K562 (cell line): Measurements from ENCODE around the gene FAM53A. TPM values are rescaled to one million over a fixed set of nuclear protein-coding genes. Genes with fewer than 3 reads are reported as not detected.
A peak's percentile ranks its signal among the peaks of the same experiment; 100 is the strongest.

Experiments
- CREB3 ChIP-seq: fragments of 450-650 bp; conservative IDR thresholded peaks from 2 replicates; pipeline ENCODE4 v1.6.1; 2016; ENCODE audit warnings: missing genetic modification characterization, low read depth, mild to moderate bottlenecking, missing compliant biosample characterization, moderate library complexity
- ERF ChIP-seq: fragments of 450-650 bp; formaldehyde crosslinking; IDR thresholded peaks from 2 replicates; pipeline ENCODE4 v1.4.0; 2020; ENCODE audit warnings: mild to moderate bottlenecking, mixed read lengths
- GTF2E2 ChIP-seq: fragments of 200-800 bp; sonication (Bioruptor generic); IDR thresholded peaks from 2 replicates; pipeline ENCODE4 v1.6.1; 2016; ENCODE audit warnings: missing genetic modification characterization, missing compliant biosample characterization
- REST ChIP-seq, 2 experiments: fragments of 450-650 bp; formaldehyde crosslinking in 1 of 2; IDR thresholded peaks; 2 replicates each; pipeline versions ENCODE4 v1.4.0 to v1.6.1; 2014 to 2020; ENCODE audit warnings: mild to moderate bottlenecking in 2 of 2, borderline replicate concordance in 1 of 2, low read depth in 1 of 2
- WHSC1 ChIP-seq: IDR thresholded peaks from one replicate; pipeline ENCODE4 v1.6.1; 2012; ENCODE audit warnings: low read length, control low read depth, inconsistent platforms
- ZBTB11 ChIP-seq, 3 experiments: fragments of 200-800 bp in 1 of 3; fragments of 250-450 bp in 1 of 3; fragments of 450-650 bp in 1 of 3; sonication (Bioruptor Pico) in 1 of 3; sonication (Bioruptor generic) in 1 of 3; formaldehyde crosslinking in 1 of 3; IDR thresholded peaks; 2 replicates each; pipeline versions ENCODE4 v1.6.1 to v1.8.0; 2016 to 2022; ENCODE audit warnings: mild to moderate bottlenecking in 2 of 3, missing genetic modification characterization in 2 of 3, missing compliant biosample characterization in 1 of 3, moderate library complexity in 1 of 3
- ZBTB33 ChIP-seq: sonication (generic); formaldehyde crosslinking; IDR thresholded peaks from 2 replicates; pipeline ENCODE4 v1.8.1; 2023; ENCODE audit warnings: mild to moderate bottlenecking, missing genetic modification reagents
- polyA plus RNA-seq, 8 experiments: library from polyadenylated mRNA; depleted of rRNA in 4 of 8; stranded (reverse) in 5 of 8; unstranded in 3 of 8; fragments of >200 nt; fragmentation: Nextera tagmentation in 2 of 8; fragmentation: Illumina TruSeq in 1 of 8; extraction: Ambion mirVana in 2 of 8; extraction: Trizol in 1 of 8; gene quantifications; 2 replicates each; pipeline versions ENCODE4 v1.2.1 to v1.2.3, GENCODE V29; 2011 to 2014; ENCODE audit warnings: inconsistent platforms in 1 of 8, missing spikeins in 1 of 8
- total RNA-seq, 7 experiments: library from RNA; depleted of rRNA in 6 of 7; stranded (reverse); fragments of >200 nt in 6 of 7; fragmentation: Illumina TruSeq in 2 of 7; extraction: Trizol in 2 of 7; gene quantifications; 2 replicates each; pipeline versions ENCODE4 v1.2.1 to v1.2.3, GENCODE V29; 2011 to 2021; ENCODE audit warnings: low replicate concordance in 1 of 7

Gene FAM53A
- total and polyA plus RNA-seq, 9 of the 15 experiments (the other 6 are each of a cell fraction or from before 2014, with no cell fraction given): 0.53 to 2.7 (median 1.4) TPM; not detected in 2

GRCh38 chr4:1726146-1726934, 42.2 kb upstream of the FAM53A start (continued):
- TF ChIP-seq REST (IDR thresholded peaks at IDR 0.05; ENCODE audit: borderline replicate concordance): peak; percentile 58; the same call in 1 of the 2 replicates
- no peak for TF ChIP-seq REST (CRISPR knock-in tag; IDR thresholded peaks at IDR 0.05; ENCODE audit: low read depth)
- TF ChIP-seq ERF: no peak
- TF ChIP-seq GTF2E2: no peak
- TF ChIP-seq WHSC1: no peak
- no peak for TF ChIP-seq ZBTB11 (CRISPR knock-in tag; IDR thresholded peaks at IDR 0.05)
- no peak for TF ChIP-seq CREB3 (tag)
- TF ChIP-seq ZBTB33 (CRISPR knock-in tag): no peak
